PC-3 (cell line): ENCODE measurements around the gene MAPK6.

Experiments used
- CTCF ChIP-seq: fragments of 300-600 bp; sonication (generic); conservative IDR thresholded peaks from 2 replicates; pipeline ENCODE4 v1.5.1; 2017; ENCODE audit warnings: antibody characterized with exemption, low read depth, mild to moderate bottlenecking, low read length
- EZH2 ChIP-seq: fragments of 300-600 bp; sonication (generic); IDR thresholded peaks from one replicate; pipeline ENCODE4 v1.6.1; 2017; ENCODE audit warnings: antibody characterized with exemption, mild to moderate bottlenecking, low read length; ENCODE audit not compliant: unreplicated experiment
- EZH2phosphoT487 ChIP-seq: fragments of 300-600 bp; sonication (generic); IDR thresholded peaks from 2 replicates; pipeline ENCODE4 v1.6.1; 2018; ENCODE audit warnings: mild to moderate bottlenecking, antibody characterized with exemption, low read length, borderline replicate concordance

- TF ChIP-seq CTCF = no peak
- no peak for TF ChIP-seq EZH2phosphoT487
- TF ChIP-seq EZH2 = no peak
Measured at GRCh38 chr15:52004806-52005205, 14.2 kb upstream of the MAPK6 start.
